ENCODE measurements around the gene SDCCAG8. TPM values are rescaled to one million over a fixed set of nuclear protein-coding genes. Genes with fewer than 3 reads are reported as not detected.

SDCCAG8 gene
- total RNA-seq, 1 experiment from 2014 or later = 10.0 TPM

DNA sequence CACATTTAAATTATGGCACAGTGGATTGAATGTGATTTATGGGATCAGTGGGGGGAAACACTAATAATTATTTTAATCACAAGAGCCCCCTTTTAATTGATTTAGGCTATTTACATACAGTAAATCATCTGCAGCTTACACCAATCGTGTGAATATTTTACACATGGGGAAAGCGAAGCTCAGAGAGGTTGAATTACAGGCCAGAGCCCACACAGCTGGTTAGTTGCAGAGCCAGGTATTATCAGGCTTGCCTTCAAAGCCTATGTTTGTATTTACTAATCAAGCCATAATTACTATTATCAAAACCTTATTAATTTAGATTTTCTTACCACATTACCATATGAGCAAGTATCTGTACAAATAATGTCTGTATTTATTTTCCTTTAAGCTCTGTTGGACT is 749 bp downstream of the SDCCAG8 start:
- no peak overlapping the region for H3K56ac ChIP-seq (ENCODE audit: insufficient read length, low read depth, low read length)
- peaks cover 17 to 27% of the 10 kb centered on the region in 2 experiments for H3K4me1 Mint-ChIP-seq
- no peaks in the 10 kb centered on the region for H3K79me1 ChIP-seq (ENCODE audit: insufficient read depth, low read depth, low read length, poor library complexity, severe bottlenecking)
- H4K8ac ChIP-seq (replicated peaks; ENCODE audit: insufficient read length, low read depth, low read length) = no peak overlapping the region
- no peak overlapping the region for H2AK5ac ChIP-seq (ENCODE audit: insufficient read length, low read length)
- H3T11ph ChIP-seq (ENCODE audit: low read length) = no peak overlapping the region
- no peak overlapping the region for H2BK120ac ChIP-seq (ENCODE audit: low read depth, low read length, poor library complexity, severe bottlenecking)
- H3K9ac ChIP-seq (ENCODE audit: extremely low read depth, insufficient read length, low read length) = peak overlapping the region; percentile 15
- H2BK12ac ChIP-seq (ENCODE audit: insufficient read length, low read depth, low read length) = no peak overlapping the region
- no peak overlapping the region for H4K5ac ChIP-seq (ENCODE audit: insufficient read length, low read depth, low read length)
- H3K36me3 Mint-ChIP-seq (ENCODE audit: insufficient read depth in 1 of 3, low read depth in 3 of 3) = no peaks in the 10 kb centered on the region; a peak in 2 of 7 replicates
- H3K14ac ChIP-seq (ENCODE audit: insufficient read depth, low read length) = no peak overlapping the region
- H3K27me3 Mint-ChIP-seq (ENCODE audit: low read depth) = no peaks in the 10 kb centered on the region
- no peak overlapping the region for H2BK15ac ChIP-seq (ENCODE audit: low read depth, low read length)
- H3K23ac ChIP-seq (ENCODE audit: insufficient read length, low read depth, low read length) = no peak overlapping the region
- H3K9me3 Mint-ChIP-seq = no peaks in the 10 kb centered on the region
- H2BK20ac ChIP-seq (ENCODE audit: low read depth, low read length, poor library complexity, severe bottlenecking) = no peak overlapping the region
- H3K4ac ChIP-seq (ENCODE audit: low read depth, low read length) = no peak overlapping the region
- H2BK5ac ChIP-seq (ENCODE audit: insufficient read length, low read length) = no peak overlapping the region
- peak overlapping the region; percentile 89 to 90 for H3K4me3 Mint-ChIP-seq
- H3K9me3 ChIP-seq (ENCODE audit: control insufficient read depth, low read depth, low read length) = no peaks in the 10 kb centered on the region
- no peak overlapping the region for H4K91ac ChIP-seq (ENCODE audit: insufficient read length, low read depth, low read length)
- H3K23me2 ChIP-seq (ENCODE audit: insufficient read length, low read depth, low read length, poor library complexity, severe bottlenecking) = peaks cover 13% of the 10 kb centered on the region
- H3K18ac ChIP-seq (ENCODE audit: insufficient read length, low read depth, low read length) = no peak overlapping the region
- H3K27me3 ChIP-seq (ENCODE audit: insufficient read depth, low read length) = no peaks in the 10 kb centered on the region
- peaks cover 14% of the 10 kb centered on the region; the same call in 1 of the 2 replicates for H3K79me2 ChIP-seq (ENCODE audit: insufficient read depth, low read length)
- no peak for DNase-seq
- WGBS (ENCODE audit: extremely low coverage, insufficient read length, low lambda C conversion rate) = no CpG with 5 or more reads among the region's 2 CpGs
- TF ChIP-seq, protein P1, sequence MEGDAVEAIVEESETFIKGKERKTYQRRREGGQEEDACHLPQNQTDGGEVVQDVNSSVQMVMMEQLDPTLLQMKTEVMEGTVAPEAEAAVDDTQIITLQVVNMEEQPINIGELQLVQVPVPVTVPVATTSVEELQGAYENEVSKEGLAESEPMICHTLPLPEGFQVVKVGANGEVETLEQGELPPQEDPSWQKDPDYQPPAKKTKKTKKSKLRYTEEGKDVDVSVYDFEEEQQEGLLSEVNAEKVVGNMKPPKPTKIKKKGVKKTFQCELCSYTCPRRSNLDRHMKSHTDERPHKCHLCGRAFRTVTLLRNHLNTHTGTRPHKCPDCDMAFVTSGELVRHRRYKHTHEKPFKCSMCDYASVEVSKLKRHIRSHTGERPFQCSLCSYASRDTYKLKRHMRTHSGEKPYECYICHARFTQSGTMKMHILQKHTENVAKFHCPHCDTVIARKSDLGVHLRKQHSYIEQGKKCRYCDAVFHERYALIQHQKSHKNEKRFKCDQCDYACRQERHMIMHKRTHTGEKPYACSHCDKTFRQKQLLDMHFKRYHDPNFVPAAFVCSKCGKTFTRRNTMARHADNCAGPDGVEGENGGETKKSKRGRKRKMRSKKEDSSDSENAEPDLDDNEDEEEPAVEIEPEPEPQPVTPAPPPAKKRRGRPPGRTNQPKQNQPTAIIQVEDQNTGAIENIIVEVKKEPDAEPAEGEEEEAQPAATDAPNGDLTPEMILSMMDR (conservative IDR thresholded peaks at IDR 0.05) = no peak
- peak overlapping the region in 1 of 3 experiments; percentile 76; a peak in 3 of 7 replicates for H3K27ac Mint-ChIP-seq
- no peak overlapping the region for H2AFZ ChIP-seq (ENCODE audit: low read length)
- H4K20me1 ChIP-seq (ENCODE audit: control insufficient read depth, insufficient read depth, insufficient read length) = no peaks in the 10 kb centered on the region
- H3K27ac ChIP-seq (ENCODE audit: insufficient read length, low read depth, low read length) = no peak overlapping the region
- H3K4me2 ChIP-seq (ENCODE audit: insufficient read depth, insufficient read length, low read length) = peak overlapping the region; percentile 80
- H3K4me1 ChIP-seq (ENCODE audit: insufficient read depth, low read length) = peaks cover 2% of the 10 kb centered on the region; the same call in 1 of the 2 replicates
